Ovary (tissue), 9 donors: Measurements from ENCODE around the gene TRMO. TPM values are rescaled to one million over a fixed set of nuclear protein-coding genes. Genes with fewer than 3 reads are reported as not detected.

ENCODE experiments used
- DNase-seq, 5 donors: peaks; one replicate each; pipeline ENCODE4 v3.0.0-alpha.2; 2019 to 2020
- H3K27ac ChIP-seq, 2 donors: fragments of 200-600 bp; one replicate each; pipeline versions ENCODE4 v1.5.1 to v1.8.0; 2019 to 2022
- H3K27me3 ChIP-seq: fragments of 200-600 bp; one replicate; pipeline ENCODE4 v1.8.0; 2022
- H3K36me3 ChIP-seq: fragments of 200-600 bp; sonication (generic); one replicate; pipeline ENCODE4 v1.5.1; 2019
- H3K4me1 ChIP-seq: one replicate; pipeline ENCODE4 v1.8.1; 2013; ENCODE audit warnings: mild to moderate bottlenecking, moderate library complexity; ENCODE audit not compliant: insufficient read depth
- H3K4me3 ChIP-seq: fragments of 200-600 bp; sonication (generic); one replicate; pipeline ENCODE4 v1.5.1; 2017
- H3K9me3 ChIP-seq, 2 donors: fragments of 200-600 bp in 1 of 2; sonication (generic) in 1 of 2; one replicate each; pipeline versions ENCODE4 v1.5.1 to v1.8.1; 2013 to 2019; ENCODE audit warnings: mild to moderate bottlenecking in 1 of 2, moderate library complexity in 1 of 2
- CTCF ChIP-seq, 3 donors: fragments of 450-650 bp in 2 of 3; fragments of 200-600 bp in 1 of 3; IDR thresholded peaks; one replicate each; pipeline versions ENCODE4 v1.5.1 to v1.8.0; 2016 to 2022; ENCODE audit warnings: antibody characterized with exemption in 3 of 3, mild to moderate bottlenecking in 1 of 3
- EP300 ChIP-seq: sonication (generic); formaldehyde crosslinking; IDR thresholded peaks from one replicate; pipeline ENCODE4 v1.6.1; 2017; ENCODE audit warnings: antibody characterized with exemption
- POLR2A ChIP-seq: fragments of 450-650 bp; IDR thresholded peaks from one replicate; pipeline ENCODE4 v1.6.1; 2017; ENCODE audit warnings: antibody characterized with exemption, mild to moderate bottlenecking, moderate library complexity
- WGBS, 3 donors: extraction: QIAGEN DNeasy Blood & Tissue Kit in 1 of 3; methylation state at CpG; one replicate each; pipeline versions ENCODE4 v1.1.5 to v1.1.7; 2013 to 2017; 5-methylcytosine and 5-hydroxymethylcytosine counted together
- intact Hi-C, 4 donors: fragments of 100-400 bp; cut with DNase I; formaldehyde crosslinking; loops; one replicate each; pipeline versions ENCODE4 v1.11.0 to v1.15.1; 2022 to 2023
- polyA plus RNA-seq, 2 donors: library from polyadenylated mRNA; stranded (reverse); fragments of 200-250 nt in 1 of 2; fragments of 350-450 nt in 1 of 2; fragmentation: Illumina TruSeq in 1 of 2; extraction: RNeasy Lipid Tissue Mini Kit (QIAGEN cat#74804) in 1 of 2; gene quantifications; one replicate each; pipeline ENCODE4 v1.2.3, GENCODE V29; 2013 to 2014
- total RNA-seq, 7 donors: library from RNA; depleted of rRNA in 2 of 7; stranded (reverse); fragments of >200 nt in 2 of 7; fragmentation: NEBNext Ultra II Directional in 3 of 7; extraction: Animal tissue kit (Norgen Biotek cat#: 25700) in 3 of 7; gene quantifications; one replicate each; pipeline versions ENCODE4 v1.1.0 to v1.2.4, GENCODE V29; 2016 to 2023
- donor health status: DM: no; HTN: no; CAD: no; lungs with moderate emphysema.
- donor health status: DM: no; HTN: no; CAD: no.
- donor health status: Bipolar disorder and iron deficiency.
- donor health status: DM: yes; HTN: yes; CAD: no.
- donor health status: DM: no; HTN: no; CAD: no.
- donor health status: DM: yes; HTN: yes; CAD: no.

The TRMO gene
- total and polyA plus RNA-seq, 9 donors = 11.5 to 25.3 (median 15.3) TPM

GRCh38 chr9:97903177-97903576 is 19.1 kb downstream of the TRMO start:
- H3K27me3 ChIP-seq = no peaks in the 10 kb centered on the region
- H3K4me1 ChIP-seq = no peaks in the 10 kb centered on the region
- no peak for DNase-seq
- H3K36me3 ChIP-seq = no peaks in the 10 kb centered on the region
- no peak overlapping the region for H3K4me3 ChIP-seq
- H3K27ac ChIP-seq = no peak overlapping the region
- WGBS, 3 donors = 71 to 89% (median 82%) methylated on average over 1 of the region's 1 CpG
- no peaks in the 10 kb centered on the region for H3K9me3 ChIP-seq
- intact Hi-C loops = no loop called here
- TF ChIP-seq EP300 (no peak), CTCF (IDR thresholded peaks at IDR 0.05) (no peak)

- intact Hi-C loops = no loop called here
- WGBS, 3 donors = 49 to 57% (median 54%) methylated on average over 5 of the region's 5 CpGs
- Histone ChIP-seq H3K36me3 (no peaks in the 10 kb centered on the region), H3K4me3 (no peak overlapping the region), H3K27me3 (no peaks in the 10 kb centered on the region), H3K9me3 (no peaks in the 10 kb centered on the region), H3K4me1 (no peaks in the 10 kb centered on the region), H3K27ac (no peak overlapping the region)
- TF ChIP-seq CTCF (IDR thresholded peaks at IDR 0.05) (no peak), POLR2A (no peak), EP300 (no peak)
- DNase-seq = no peak
These were observed 21.3 kb downstream of the TRMO start for GRCh38 chr9:97900738-97901565.

- 59 to 76% (median 72%) methylated on average over 9 of the region's 9 CpGs for WGBS, 3 donors
- intact Hi-C loops = no loop called here
- no peak for DNase-seq
- Histone ChIP-seq H3K27me3 (no peaks in the 10 kb centered on the region), H3K9me3 (no peaks in the 10 kb centered on the region), H3K4me1 (no peaks in the 10 kb centered on the region), H3K36me3 (no peaks in the 10 kb centered on the region), H3K27ac (no peak overlapping the region), H3K4me3 (no peak overlapping the region)
- TF ChIP-seq CTCF (IDR thresholded peaks at IDR 0.05) (no peak), POLR2A (no peak), EP300 (no peak)
These were observed 22.1 kb downstream of the TRMO start for GRCh38 chr9:97900103-97900737.

GRCh38 chr9:97895695-97896332 is 26.5 kb downstream of the TRMO start:
- no peaks in the 10 kb centered on the region for H3K27me3 ChIP-seq
- DNase-seq = no peak
- no peak for TF ChIP-seq POLR2A
- no peak for TF ChIP-seq EP300
- no peak for TF ChIP-seq CTCF (IDR thresholded peaks at IDR 0.05)
- no peak overlapping the region for H3K4me3 ChIP-seq
- no peak overlapping the region for H3K27ac ChIP-seq
- no peaks in the 10 kb centered on the region for H3K36me3 ChIP-seq
- WGBS, 3 donors = 67 to 77% (median 75%) methylated on average over 6 of the region's 6 CpGs
- H3K4me1 ChIP-seq = no peaks in the 10 kb centered on the region
- intact Hi-C loops = no loop called here
- no peaks in the 10 kb centered on the region for H3K9me3 ChIP-seq
